B cell (primary cell): ENCODE measurements around the gene NWD2.

ENCODE experiments used
- EZH2 ChIP-seq: IDR thresholded peaks from 2 replicates; pipeline ENCODE4 v1.6.1; 2012; ENCODE audit warnings: borderline replicate concordance, low read depth, mild to moderate bottlenecking, moderate library complexity, low read length; ENCODE audit not compliant: insufficient read depth, poor library complexity, severe bottlenecking
- TF ChIP-seq, protein P1 (sequence below): fragments of 200-600 bp; IDR thresholded peaks from one replicate; pipeline ENCODE4 v1.8.0; 2022; ENCODE audit warnings: antibody characterized with exemption, mild to moderate bottlenecking

DNA sequence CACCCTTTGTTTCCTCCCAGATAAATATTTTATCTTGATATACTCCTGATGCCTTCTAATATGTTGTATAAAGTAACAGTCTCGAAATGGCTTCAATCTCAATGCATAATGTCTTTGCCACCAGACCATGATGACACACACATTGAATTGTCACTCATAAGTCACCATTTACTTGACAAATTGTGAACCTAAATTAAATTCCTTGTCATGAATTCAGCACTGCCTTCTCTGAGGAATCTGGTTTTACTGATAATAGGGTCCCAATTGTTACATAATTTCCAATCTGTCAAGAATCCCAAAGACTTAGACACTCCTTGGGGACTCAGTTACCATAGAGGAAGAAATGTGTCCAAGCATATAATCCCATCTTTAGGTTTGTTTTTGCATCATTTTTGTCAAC, 82.3 kb downstream of the NWD2 start:
- TF ChIP-seq, protein P1, sequence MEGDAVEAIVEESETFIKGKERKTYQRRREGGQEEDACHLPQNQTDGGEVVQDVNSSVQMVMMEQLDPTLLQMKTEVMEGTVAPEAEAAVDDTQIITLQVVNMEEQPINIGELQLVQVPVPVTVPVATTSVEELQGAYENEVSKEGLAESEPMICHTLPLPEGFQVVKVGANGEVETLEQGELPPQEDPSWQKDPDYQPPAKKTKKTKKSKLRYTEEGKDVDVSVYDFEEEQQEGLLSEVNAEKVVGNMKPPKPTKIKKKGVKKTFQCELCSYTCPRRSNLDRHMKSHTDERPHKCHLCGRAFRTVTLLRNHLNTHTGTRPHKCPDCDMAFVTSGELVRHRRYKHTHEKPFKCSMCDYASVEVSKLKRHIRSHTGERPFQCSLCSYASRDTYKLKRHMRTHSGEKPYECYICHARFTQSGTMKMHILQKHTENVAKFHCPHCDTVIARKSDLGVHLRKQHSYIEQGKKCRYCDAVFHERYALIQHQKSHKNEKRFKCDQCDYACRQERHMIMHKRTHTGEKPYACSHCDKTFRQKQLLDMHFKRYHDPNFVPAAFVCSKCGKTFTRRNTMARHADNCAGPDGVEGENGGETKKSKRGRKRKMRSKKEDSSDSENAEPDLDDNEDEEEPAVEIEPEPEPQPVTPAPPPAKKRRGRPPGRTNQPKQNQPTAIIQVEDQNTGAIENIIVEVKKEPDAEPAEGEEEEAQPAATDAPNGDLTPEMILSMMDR = no peak
- no peak for TF ChIP-seq EZH2
